HepG2 (cell line): Measurements from ENCODE around the gene IMP3. TPM values are rescaled to one million over a fixed set of nuclear protein-coding genes. Genes with fewer than 3 reads are reported as not detected.
A peak's percentile ranks its signal among the peaks of the same experiment; 100 is the strongest.

ENCODE experiments used
- AGO2 ChIP-seq: fragments of 200-400 bp; formaldehyde crosslinking; optimal IDR thresholded peaks from 2 replicates; pipeline ENCODE3; 2017; ENCODE audit warnings: mild to moderate bottlenecking, low read depth, low read length, moderate library complexity
- ARNTL ChIP-seq: sonication (generic); formaldehyde crosslinking; IDR thresholded peaks from 2 replicates; pipeline ENCODE4 v1.4.0; 2020; ENCODE audit warnings: mild to moderate bottlenecking, missing genetic modification reagents
- BRD4 ChIP-seq: sonication (generic); formaldehyde crosslinking; IDR thresholded peaks from 2 replicates; pipeline ENCODE4 v1.4.0; 2020; ENCODE audit warnings: missing genetic modification reagents
- CREB1 ChIP-seq, 2 experiments: fragments of 450-650 bp in 1 of 2; IDR thresholded peaks; 2 replicates each; pipeline ENCODE4 v1.6.1; 2016 to 2017; ENCODE audit warnings: control low read depth in 1 of 2, mild to moderate bottlenecking in 1 of 2, missing compliant biosample characterization in 1 of 2, missing genetic modification characterization in 1 of 2
- NONO ChIP-seq, 2 experiments: fragments of 450-650 bp in 1 of 2; sonication (generic) in 1 of 2; formaldehyde crosslinking in 1 of 2; IDR thresholded peaks in 1 of 2; conservative IDR thresholded peaks in 1 of 2; 2 replicates each; pipeline versions ENCODE4 v1.6.1 to v1.8.0; 2017 to 2022; ENCODE audit warnings: mild to moderate bottlenecking in 1 of 2, missing genetic modification reagents in 1 of 2, moderate library complexity in 1 of 2
- NR2F6 ChIP-seq, 2 experiments: IDR thresholded peaks; 2 replicates each; pipeline ENCODE4 v1.6.1; 2016; ENCODE audit warnings: antibody characterized with exemption in 1 of 2, mild to moderate bottlenecking in 1 of 2
- SRSF1 ChIP-seq: fragments of 200-400 bp; formaldehyde crosslinking; optimal IDR thresholded peaks from 2 replicates; pipeline ENCODE3; 2017; ENCODE audit warnings: mild to moderate bottlenecking, low read depth, low read length, moderate library complexity
- ZNF557 ChIP-seq: sonication (generic); formaldehyde crosslinking; IDR thresholded peaks from 2 replicates; pipeline ENCODE4 v1.4.0; 2020; ENCODE audit warnings: missing genetic modification reagents
- polyA plus RNA-seq, 8 experiments: library from polyadenylated mRNA; depleted of rRNA in 3 of 8; stranded (reverse) in 7 of 8; unstranded in 1 of 8; fragments of >200 nt; fragmentation: Illumina TruSeq in 4 of 8; extraction: Trizol in 4 of 8; gene quantifications; 2 replicates each; pipeline versions ENCODE4 v1.2.1 to v1.2.3, GENCODE V29; 2011 to 2016; ENCODE audit warnings: low read depth in 4 of 8, missing spikeins in 1 of 8, mixed read lengths in 1 of 8; ENCODE audit not compliant: insufficient read depth in 1 of 8
- total RNA-seq, 5 experiments: library from RNA; depleted of rRNA; stranded (reverse); fragments of >200 nt; fragmentation: Illumina TruSeq; extraction: Trizol; gene quantifications; 2 replicates each; pipeline ENCODE4 v1.2.3, GENCODE V29; 2016; ENCODE audit warnings: low read depth in 1 of 5
- TF ChIP-seq, protein P1 (sequence below): sonication (generic); formaldehyde crosslinking; IDR thresholded peaks from one replicate; pipeline ENCODE4 v1.5.1; 2020; ENCODE audit warnings: mild to moderate bottlenecking, missing genetic modification reagents; ENCODE audit errors: not compliant biosample characterization
- TF ChIP-seq, protein P2 (sequence below): IDR thresholded peaks from 2 replicates; pipeline ENCODE4 v1.6.1; 2012; ENCODE audit warnings: inconsistent platforms
- TF ChIP-seq, protein P3 (sequence below): sonication (generic); formaldehyde crosslinking; IDR thresholded peaks from 2 replicates; pipeline ENCODE4 v1.4.0; 2020; ENCODE audit warnings: missing genetic modification reagents
- TF ChIP-seq, protein P4 (sequence below): sonication (generic); formaldehyde crosslinking; IDR thresholded peaks from 2 replicates; pipeline ENCODE4 v1.5.0; 2020; ENCODE audit warnings: missing genetic modification reagents, mild to moderate bottlenecking, borderline replicate concordance

IMP3 gene
- total and polyA plus RNA-seq, 2 of the 13 experiments (the other 11 are each of a cell fraction or from before 2014, with no cell fraction given): 38.3 to 143 TPM

DNA sequence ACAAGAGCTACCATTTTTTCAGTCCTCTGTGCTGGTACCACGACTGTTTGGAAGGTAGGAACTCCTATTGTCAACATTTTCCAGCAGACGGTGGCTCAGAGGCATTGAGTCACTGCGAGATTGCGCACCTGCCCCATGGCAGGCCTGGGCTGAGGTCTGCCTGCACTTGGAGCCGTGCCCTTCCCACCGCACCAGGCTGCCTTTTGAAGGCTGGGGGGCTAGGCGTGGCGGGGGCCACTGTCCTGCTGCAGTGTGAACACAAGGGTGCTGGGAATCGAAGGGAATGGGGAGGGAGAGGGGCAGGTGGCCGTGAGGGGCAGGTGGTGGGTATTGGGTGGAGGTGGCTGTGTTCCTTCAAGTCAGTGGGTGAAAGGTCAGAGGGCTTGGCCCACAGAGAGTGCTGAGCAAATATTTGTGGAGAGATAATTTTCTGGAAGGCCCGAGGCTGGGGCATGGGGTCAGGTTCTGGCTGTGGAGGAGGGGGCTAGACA is 24.0 kb upstream of the IMP3 start (continued):
- TF ChIP-seq, protein P1, sequence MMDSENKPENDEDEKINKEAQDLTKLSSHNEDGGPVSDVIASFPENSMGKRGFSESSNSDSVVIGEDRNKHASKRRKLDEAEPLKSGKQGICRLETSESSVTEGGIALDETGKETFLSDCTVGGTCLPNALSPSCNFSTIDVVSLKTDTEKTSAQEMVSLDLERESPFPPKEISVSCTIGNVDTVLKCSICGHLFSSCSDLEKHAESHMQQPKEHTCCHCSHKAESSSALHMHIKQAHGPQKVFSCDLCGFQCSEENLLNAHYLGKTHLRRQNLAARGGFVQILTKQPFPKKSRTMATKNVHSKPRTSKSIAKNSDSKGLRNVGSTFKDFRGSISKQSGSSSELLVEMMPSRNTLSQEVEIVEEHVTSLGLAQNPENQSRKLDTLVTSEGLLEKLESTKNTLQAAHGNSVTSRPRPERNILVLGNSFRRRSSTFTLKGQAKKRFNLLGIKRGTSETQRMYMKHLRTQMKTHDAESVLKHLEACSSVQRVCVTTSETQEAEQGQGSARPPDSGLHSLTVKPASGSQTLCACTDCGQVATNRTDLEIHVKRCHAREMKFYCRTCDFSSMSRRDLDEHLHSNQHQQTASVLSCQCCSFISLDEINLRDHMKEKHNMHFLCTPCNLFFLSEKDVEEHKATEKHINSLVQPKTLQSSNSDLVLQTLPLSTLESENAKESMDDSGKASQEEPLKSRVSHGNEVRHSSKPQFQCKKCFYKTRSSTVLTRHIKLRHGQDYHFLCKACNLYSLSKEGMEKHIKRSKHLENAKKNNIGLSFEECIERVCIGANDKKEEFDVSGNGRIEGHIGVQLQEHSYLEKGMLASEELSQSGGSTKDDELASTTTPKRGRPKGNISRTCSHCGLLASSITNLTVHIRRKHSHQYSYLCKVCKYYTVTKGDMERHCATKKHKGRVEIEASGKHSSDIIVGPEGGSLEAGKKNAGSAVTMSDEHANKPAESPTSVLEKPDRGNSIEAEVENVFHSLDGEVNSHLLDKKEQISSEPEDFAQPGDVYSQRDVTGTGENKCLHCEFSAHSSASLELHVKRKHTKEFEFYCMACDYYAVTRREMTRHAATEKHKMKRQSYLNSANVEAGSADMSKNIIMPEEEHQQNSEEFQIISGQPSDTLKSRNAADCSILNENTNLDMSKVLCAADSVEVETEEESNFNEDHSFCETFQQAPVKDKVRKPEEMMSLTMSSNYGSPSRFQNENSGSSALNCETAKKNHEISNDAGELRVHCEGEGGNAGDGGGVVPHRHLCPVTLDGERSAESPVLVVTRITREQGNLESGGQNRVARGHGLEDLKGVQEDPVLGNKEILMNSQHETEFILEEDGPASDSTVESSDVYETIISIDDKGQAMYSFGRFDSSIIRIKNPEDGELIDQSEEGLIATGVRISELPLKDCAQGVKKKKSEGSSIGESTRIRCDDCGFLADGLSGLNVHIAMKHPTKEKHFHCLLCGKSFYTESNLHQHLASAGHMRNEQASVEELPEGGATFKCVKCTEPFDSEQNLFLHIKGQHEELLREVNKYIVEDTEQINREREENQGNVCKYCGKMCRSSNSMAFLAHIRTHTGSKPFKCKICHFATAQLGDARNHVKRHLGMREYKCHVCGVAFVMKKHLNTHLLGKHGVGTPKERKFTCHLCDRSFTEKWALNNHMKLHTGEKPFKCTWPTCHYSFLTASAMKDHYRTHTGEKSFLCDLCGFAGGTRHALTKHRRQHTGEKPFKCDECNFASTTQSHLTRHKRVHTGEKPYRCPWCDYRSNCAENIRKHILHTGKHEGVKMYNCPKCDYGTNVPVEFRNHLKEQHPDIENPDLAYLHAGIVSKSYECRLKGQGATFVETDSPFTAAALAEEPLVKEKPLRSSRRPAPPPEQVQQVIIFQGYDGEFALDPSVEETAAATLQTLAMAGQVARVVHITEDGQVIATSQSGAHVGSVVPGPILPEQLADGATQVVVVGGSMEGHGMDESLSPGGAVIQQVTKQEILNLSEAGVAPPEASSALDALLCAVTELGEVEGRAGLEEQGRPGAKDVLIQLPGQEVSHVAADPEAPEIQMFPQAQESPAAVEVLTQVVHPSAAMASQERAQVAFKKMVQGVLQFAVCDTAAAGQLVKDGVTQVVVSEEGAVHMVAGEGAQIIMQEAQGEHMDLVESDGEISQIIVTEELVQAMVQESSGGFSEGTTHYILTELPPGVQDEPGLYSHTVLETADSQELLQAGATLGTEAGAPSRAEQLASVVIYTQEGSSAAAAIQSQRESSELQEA: no peak
- TF ChIP-seq, protein P2, sequence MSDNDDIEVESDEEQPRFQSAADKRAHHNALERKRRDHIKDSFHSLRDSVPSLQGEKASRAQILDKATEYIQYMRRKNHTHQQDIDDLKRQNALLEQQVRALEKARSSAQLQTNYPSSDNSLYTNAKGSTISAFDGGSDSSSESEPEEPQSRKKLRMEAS: peak; percentile 11; the same call in 1 of the 2 replicates
- TF ChIP-seq ARNTL: no peak
- TF ChIP-seq SRSF1: peak; percentile 90
- TF ChIP-seq ZNF557: no peak
- no peak for TF ChIP-seq BRD4 (CRISPR knock-in tag)
- no peak for TF ChIP-seq NONO (IDR thresholded peaks at IDR 0.05)
- TF ChIP-seq NONO (CRISPR knock-in tag; conservative IDR thresholded peaks at IDR 0.05): peak; percentile 52; the same call in 1 of the 2 replicates
- TF ChIP-seq CREB1 (IDR thresholded peaks at IDR 0.05): no peak
- no peak for TF ChIP-seq CREB1 (CRISPR knock-in tag; IDR thresholded peaks at IDR 0.05)
- TF ChIP-seq NR2F6 (IDR thresholded peaks at IDR 0.05): peak; percentile 94
- peak; percentile 84 for TF ChIP-seq NR2F6 (CRISPR knock-in tag; IDR thresholded peaks at IDR 0.05)
- TF ChIP-seq, protein P3, sequence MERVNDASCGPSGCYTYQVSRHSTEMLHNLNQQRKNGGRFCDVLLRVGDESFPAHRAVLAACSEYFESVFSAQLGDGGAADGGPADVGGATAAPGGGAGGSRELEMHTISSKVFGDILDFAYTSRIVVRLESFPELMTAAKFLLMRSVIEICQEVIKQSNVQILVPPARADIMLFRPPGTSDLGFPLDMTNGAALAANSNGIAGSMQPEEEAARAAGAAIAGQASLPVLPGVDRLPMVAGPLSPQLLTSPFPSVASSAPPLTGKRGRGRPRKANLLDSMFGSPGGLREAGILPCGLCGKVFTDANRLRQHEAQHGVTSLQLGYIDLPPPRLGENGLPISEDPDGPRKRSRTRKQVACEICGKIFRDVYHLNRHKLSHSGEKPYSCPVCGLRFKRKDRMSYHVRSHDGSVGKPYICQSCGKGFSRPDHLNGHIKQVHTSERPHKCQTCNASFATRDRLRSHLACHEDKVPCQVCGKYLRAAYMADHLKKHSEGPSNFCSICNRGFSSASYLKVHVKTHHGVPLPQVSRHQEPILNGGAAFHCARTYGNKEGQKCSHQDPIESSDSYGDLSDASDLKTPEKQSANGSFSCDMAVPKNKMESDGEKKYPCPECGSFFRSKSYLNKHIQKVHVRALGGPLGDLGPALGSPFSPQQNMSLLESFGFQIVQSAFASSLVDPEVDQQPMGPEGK: peak; percentile 91
- TF ChIP-seq, protein P4, sequence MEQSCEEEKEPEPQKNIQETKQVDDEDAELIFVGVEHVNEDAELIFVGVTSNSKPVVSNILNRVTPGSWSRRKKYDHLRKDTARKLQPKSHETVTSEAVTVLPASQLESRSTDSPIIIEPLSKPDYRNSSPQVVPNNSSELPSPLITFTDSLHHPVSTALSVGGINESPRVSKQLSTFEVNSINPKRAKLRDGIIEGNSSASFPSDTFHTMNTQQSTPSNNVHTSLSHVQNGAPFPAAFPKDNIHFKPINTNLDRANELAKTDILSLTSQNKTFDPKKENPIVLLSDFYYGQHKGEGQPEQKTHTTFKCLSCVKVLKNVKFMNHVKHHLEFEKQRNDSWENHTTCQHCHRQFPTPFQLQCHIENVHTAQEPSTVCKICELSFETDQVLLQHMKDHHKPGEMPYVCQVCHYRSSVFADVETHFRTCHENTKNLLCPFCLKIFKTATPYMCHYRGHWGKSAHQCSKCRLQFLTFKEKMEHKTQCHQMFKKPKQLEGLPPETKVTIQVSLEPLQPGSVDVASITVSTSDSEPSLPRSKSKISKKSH: no peak
- TF ChIP-seq AGO2: peak; percentile 68
